ENCODE data around the gene ELL. TPM values are rescaled to one million over a fixed set of nuclear protein-coding genes. Genes with fewer than 3 reads are reported as not detected.

Gene ELL
- total RNA-seq (2021; ENCODE audit: unreplicated experiment), result 22.9 TPM
- 14.9 and 19.8 TPM in 2 replicates for polyA plus RNA-seq (2012)
- Bru-seq, nascent RNA, result percentile 74 among the genes with signal in this experiment
- BruChase-seq, experiment 1, labeled RNA remaining after a 6-hour chase, result percentile 73 among the genes with signal in this experiment
- BruChase-seq, experiment 2, labeled RNA remaining after a 2-hour chase, result percentile 69 among the genes with signal in this experiment
- long read RNA-seq, full-length matches to known transcripts, result 15 of 35 reads
- long read RNA-seq, partial matches to known transcripts, result 9 of 35 reads
- long read RNA-seq, other reads (novel, unspliced or antisense), result 11 of 35 reads

DNA sequence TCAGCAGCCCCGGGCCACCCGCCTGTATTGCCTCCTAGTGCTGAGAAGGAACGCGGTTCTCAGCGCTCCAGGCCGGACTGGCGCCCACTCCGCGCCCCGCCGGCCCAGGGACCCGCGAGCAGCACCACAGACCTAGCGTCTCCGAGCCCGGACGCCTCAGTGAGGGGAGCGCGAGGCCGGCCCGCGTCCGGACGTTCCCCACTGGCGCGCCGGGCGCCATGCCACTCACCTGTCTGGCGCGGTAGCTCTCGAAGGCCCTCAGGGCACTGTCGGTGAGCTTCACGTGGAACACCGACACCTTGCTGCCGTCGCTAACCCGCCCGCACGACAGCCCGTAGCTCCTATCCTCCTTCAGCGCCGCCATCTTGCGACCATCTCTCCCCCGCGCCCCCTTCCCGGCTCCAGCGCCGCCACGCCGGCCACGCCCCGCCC, at the start of gene ELL:
Gene ELL, minus strand, starts transcription at position 379 of the 432 bp plus-strand sequence. Its CDS starts 15 bp downstream, at position 364.
- intact Hi-C loops (cut with micrococcal nuclease), result loop anchor here (1.0 to 2.0 kb wide), 3 partner anchors 36 to 115 kb away; partner anchors contain the start of genes KLHL26, KXD1 and UBA52
- CTCF ChIA-PET, result interaction anchor here (0.7 to 2.6 kb wide), 2 partner anchors 33 to 68 kb away, joined by 3 to 12 read pairs; no protein-coding TSS in a partner anchor

DNA sequence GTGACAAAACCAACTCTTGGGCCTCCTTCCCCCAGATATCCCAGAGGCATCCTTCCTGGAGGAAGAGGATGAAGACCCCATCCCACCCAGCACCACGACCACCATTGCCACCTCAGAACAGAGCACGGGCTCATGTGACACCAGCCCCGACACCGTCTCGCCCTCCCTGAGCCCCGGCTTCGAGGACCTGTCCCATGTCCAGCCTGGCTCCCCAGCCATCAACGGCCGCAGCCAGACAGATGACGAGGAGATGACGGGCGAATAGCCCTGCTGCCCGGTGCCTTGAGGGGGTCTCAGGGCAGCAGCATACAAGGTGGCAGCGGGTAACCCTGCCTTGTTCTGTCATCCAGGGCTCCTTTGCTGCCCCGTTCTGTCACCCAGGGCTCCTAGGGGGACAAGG, 46.5 kb upstream of the ELL start:
- H3K36me3 ChIP-seq (ENCODE audit: control insufficient read depth in 1 of 2, insufficient read depth in 2 of 2, low read length in 2 of 2), result peaks cover 28 to 54% of the 10 kb centered on the region in 2 experiments
- no peak overlapping the region for H3K27ac ChIP-seq (ENCODE audit: low read depth, low read length)
- H3K4me3 ChIP-seq (replicated peaks in 1 of 2; ENCODE audit: low read depth in 1 of 2, low read length in 2 of 2), result no peak overlapping the region
- ChIA-PET RAD21 (ENCODE audit: low non-redundant PET in 1 of 2, low total read pairs in 2 of 2, uncharacterized antibody in 2 of 2, unreplicated experiment in 2 of 2) (no interaction called here), POLR2A (no interaction called here), CTCF (no interaction called here)
- H3K79me2 ChIP-seq (ENCODE audit: insufficient read depth, low read length), result peaks cover 17% of the 10 kb centered on the region
- H4K20me1 ChIP-seq (ENCODE audit: insufficient read depth), result peaks cover 6% of the 10 kb centered on the region; the same call in 1 of the 2 replicates
- peaks cover 12 to 25% of the 10 kb centered on the region in 2 experiments for H3K4me1 ChIP-seq (ENCODE audit: control insufficient read depth in 1 of 2, insufficient read depth in 2 of 2, low read length in 2 of 2)
- H3K27me3 ChIP-seq (ENCODE audit: insufficient read depth, low read length), result no peaks in the 10 kb centered on the region
- no peak overlapping the region for H3K9ac ChIP-seq (ENCODE audit: low read length)
- intact Hi-C loops (cut with micrococcal nuclease), result no loop called here
- no peaks in the 10 kb centered on the region for H3K9me3 ChIP-seq (ENCODE audit: control insufficient read depth in 1 of 2, insufficient read depth in 1 of 2, low read depth in 1 of 2, low read length in 2 of 2)
- no peak overlapping the region for H3K4me2 ChIP-seq (ENCODE audit: low read length)
- DNase-seq (ENCODE audit: low read depth, low spot score) (no peak), ATAC-seq (no peak)
- TF ChIP-seq, protein P1, sequence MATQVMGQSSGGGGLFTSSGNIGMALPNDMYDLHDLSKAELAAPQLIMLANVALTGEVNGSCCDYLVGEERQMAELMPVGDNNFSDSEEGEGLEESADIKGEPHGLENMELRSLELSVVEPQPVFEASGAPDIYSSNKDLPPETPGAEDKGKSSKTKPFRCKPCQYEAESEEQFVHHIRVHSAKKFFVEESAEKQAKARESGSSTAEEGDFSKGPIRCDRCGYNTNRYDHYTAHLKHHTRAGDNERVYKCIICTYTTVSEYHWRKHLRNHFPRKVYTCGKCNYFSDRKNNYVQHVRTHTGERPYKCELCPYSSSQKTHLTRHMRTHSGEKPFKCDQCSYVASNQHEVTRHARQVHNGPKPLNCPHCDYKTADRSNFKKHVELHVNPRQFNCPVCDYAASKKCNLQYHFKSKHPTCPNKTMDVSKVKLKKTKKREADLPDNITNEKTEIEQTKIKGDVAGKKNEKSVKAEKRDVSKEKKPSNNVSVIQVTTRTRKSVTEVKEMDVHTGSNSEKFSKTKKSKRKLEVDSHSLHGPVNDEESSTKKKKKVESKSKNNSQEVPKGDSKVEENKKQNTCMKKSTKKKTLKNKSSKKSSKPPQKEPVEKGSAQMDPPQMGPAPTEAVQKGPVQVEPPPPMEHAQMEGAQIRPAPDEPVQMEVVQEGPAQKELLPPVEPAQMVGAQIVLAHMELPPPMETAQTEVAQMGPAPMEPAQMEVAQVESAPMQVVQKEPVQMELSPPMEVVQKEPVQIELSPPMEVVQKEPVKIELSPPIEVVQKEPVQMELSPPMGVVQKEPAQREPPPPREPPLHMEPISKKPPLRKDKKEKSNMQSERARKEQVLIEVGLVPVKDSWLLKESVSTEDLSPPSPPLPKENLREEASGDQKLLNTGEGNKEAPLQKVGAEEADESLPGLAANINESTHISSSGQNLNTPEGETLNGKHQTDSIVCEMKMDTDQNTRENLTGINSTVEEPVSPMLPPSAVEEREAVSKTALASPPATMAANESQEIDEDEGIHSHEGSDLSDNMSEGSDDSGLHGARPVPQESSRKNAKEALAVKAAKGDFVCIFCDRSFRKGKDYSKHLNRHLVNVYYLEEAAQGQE (IDR thresholded peaks at IDR 0.05; ENCODE audit: low read depth), result no peak
- TF ChIP-seq FOSL1 (IDR thresholded peaks at IDR 0.05; ENCODE audit: low read depth) (no peak), TCF7L2 (IDR thresholded peaks at IDR 0.05; ENCODE audit: borderline replicate concordance, extremely low read depth, insufficient read depth, insufficient read length) (no peak), POLR2AphosphoS5 (IDR thresholded peaks at IDR 0.05; ENCODE audit: low read depth, low read length) (no peak), RAD21 (IDR thresholded peaks at IDR 0.05; ENCODE audit: low read depth) (no peak), EZH2 (IDR thresholded peaks at IDR 0.05) (no peak), ZFX (IDR thresholded peaks at IDR 0.05) (no peak), CEBPB (IDR thresholded peaks at IDR 0.05; ENCODE audit: low read depth) (no peak)
- H3K9me2 ChIP-seq (ENCODE audit: insufficient read depth), result no peaks in the 10 kb centered on the region
- no TSS peak for BruUV-seq (replicated peaks)
- H2AFZ ChIP-seq (ENCODE audit: low read depth, low read length, poor library complexity, severe bottlenecking), result no peak overlapping the region

More for the DNA sequence above, at the start of gene ELL:
- Histone ChIP-seq H3K9ac (ENCODE audit: low read length) (peak within 1 kb of the TSS; percentile 98), H2AFZ (ENCODE audit: low read depth, low read length, poor library complexity, severe bottlenecking) (no peak within 1 kb of the TSS), H3K4me1 (ENCODE audit: control insufficient read depth in 1 of 2, insufficient read depth in 2 of 2, low read length in 2 of 2) (peaks cover 14 to 33% of the 10 kb centered on the region in 2 experiments), H3K9me2 (ENCODE audit: insufficient read depth) (no peaks in the 10 kb centered on the region), H3K9me3 (ENCODE audit: control insufficient read depth in 1 of 2, insufficient read depth in 1 of 2, low read depth in 1 of 2, low read length in 2 of 2) (no peaks in the 10 kb centered on the region), H3K27me3 (ENCODE audit: insufficient read depth, low read length) (no peaks in the 10 kb centered on the region), H3K36me3 (ENCODE audit: control insufficient read depth in 1 of 2, insufficient read depth in 2 of 2, low read length in 2 of 2) (no peaks in the 10 kb centered on the region; a peak in 1 of 4 replicates), H3K79me2 (ENCODE audit: insufficient read depth, low read length) (peaks cover 50% of the 10 kb centered on the region), H3K4me2 (ENCODE audit: low read length) (peak within 1 kb of the TSS; percentile 80), H3K4me3 (replicated peaks in 1 of 2; ENCODE audit: low read depth in 1 of 2, low read length in 2 of 2) (peak within 1 kb of the TSS; percentile 92 to 94), H3K27ac (ENCODE audit: low read depth, low read length) (peak within 1 kb of the TSS; percentile 95), H4K20me1 (ENCODE audit: insufficient read depth) (no peaks in the 10 kb centered on the region)
- ChIA-PET RAD21 (ENCODE audit: low non-redundant PET in 1 of 2, low total read pairs in 2 of 2, uncharacterized antibody in 2 of 2, unreplicated experiment in 2 of 2) (interaction anchor here in 1 of 2 experiments (0.5 kb wide), 1 partner anchor 72 kb away, joined by 3 read pairs; no protein-coding TSS in a partner anchor), POLR2A (interaction anchor here (1.3 to 3.5 kb wide), 3 partner anchors 18 to 50 kb away, joined by 3 to 15 read pairs (median 13); partner anchors contain the start of genes KXD1 and UBA52)
- DNase-seq (ENCODE audit: low read depth, low spot score) (no peak), ATAC-seq (peak; percentile 1)
- TF ChIP-seq YY1 (IDR thresholded peaks at IDR 0.05; ENCODE audit: extremely low read depth, insufficient replicate concordance, low read depth, low read length) (peak; percentile 94), ZNF274 (IDR thresholded peaks at IDR 0.05; ENCODE audit: low read depth, low read length) (no peak), MAX (IDR thresholded peaks at IDR 0.05) (no peak), EZH2phosphoT487 (IDR thresholded peaks at IDR 0.05; ENCODE audit: borderline replicate concordance) (no peak), POLR2AphosphoS5 (IDR thresholded peaks at IDR 0.05; ENCODE audit: low read depth, low read length) (peak; percentile 90), POLR2A (IDR thresholded peaks at IDR 0.05; ENCODE audit: borderline replicate concordance, extremely low read depth, insufficient read depth, insufficient read length) (peak; percentile 68), ZFX (IDR thresholded peaks at IDR 0.05) (peak; percentile 76; the same call in 1 of the 2 replicates)
- BruUV-seq (replicated peaks), result no TSS peak
